Measurements from ENCODE around the gene ACACB.

ACACB gene

DNA sequence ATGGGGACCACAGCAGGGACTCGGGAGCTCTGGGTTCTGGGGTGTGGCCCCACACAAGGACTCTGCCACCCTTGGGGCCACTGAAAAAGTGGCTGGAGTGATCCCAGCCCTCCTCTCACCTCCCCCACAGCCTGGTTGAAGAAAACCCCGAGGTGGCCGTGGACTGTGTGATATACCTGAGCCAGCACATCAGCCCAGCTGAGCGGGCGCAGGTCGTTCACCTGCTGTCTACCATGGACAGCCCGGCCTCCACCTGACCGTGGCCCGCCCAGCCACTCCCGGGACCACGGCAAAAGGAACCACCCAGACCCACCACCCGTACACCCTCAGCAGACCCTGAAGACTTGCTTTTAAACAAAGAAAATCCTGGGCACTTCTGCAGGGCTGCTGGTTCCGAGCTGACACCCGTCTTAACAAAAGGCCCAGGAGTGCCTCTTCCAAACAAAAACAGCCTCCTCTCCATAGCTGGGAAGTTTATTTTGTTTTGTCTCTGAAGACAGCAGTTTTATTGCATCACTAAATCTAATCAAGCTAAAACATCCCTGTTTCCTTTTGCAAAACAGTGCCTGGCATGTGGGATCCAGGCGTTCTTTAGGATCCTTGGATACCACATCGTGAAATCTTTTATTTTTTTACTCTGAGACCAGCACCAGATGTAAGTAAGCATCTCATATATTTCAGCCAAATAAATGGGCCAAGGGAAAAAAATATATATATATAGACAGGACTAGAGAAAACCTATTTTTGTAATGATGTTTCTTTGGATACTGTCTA lies 149.9 kb downstream of the ACACB start:
- no peak overlapping the region for H3K4me3 ChIP-seq (ENCODE audit: low read depth, low read length)
- DNase-seq (ENCODE audit: low read depth): no peak

DNA sequence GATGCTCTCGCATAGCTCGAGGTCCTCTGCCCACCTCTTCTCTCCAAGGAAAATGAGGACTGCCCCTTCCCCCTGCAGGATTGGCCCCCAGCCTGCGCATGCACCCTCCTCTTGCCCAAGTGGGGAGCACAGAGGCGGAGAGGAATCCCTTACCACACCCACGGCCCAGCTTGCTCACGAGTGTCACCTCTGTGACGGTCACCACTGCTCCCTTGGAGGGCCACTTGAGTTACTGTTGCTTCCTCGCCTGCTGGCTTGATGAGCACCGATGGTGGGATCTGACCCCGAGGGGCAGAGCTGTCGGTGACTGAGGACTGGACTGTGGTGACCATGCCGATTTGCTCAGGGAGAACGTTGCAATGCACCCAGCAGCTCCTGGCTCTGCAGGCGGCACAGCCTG lies 151.0 kb downstream of the ACACB start:
- H3K4me3 ChIP-seq (ENCODE audit: low read depth, low read length): no peak overlapping the region
- DNase-seq (ENCODE audit: low read depth): no peak

DNA sequence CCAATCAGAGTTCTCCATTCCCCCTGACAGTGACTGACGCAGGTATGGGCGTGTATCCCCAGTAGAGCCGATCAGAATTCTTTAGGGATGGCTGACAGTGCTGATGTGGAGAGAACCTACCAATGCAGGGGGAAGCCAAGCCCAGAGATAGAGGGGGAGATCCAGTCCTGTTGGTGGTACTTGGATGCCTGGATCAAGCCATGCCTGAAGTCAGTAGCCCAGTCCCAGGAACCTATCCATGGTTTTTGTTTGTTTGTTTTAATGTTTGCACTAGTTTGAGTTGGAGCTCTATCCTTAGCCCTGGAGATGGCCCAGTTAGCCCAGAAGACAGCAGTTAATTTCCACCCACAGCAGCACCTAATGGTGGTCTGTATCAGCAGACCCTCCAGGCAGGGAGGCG lies 152.5 kb downstream of the ACACB start:
- DNase-seq (ENCODE audit: low read depth): no peak
- no peak overlapping the region for H3K4me3 ChIP-seq (ENCODE audit: low read depth, low read length)

DNA sequence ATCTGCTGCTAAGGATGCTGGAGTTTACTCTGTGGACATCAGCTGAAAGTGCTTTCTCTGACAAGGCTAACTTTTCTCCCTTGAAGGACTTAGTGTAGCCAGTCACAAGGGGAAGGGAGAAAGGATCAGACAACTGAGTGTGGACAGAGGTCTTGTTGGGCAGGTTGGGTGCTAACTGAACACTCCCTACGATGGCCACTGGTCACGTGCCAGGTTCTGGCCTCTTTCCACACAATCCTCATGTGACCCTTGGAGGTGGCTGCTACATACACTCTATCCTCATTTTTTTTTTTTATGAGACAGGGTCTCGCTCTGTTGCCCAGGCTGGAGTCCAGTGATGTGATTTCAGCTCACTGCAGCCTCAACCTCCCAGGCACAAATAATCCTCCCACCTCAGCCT lies 153.0 kb downstream of the ACACB start:
- DNase-seq (ENCODE audit: low read depth): no peak
- no peak overlapping the region for H3K4me3 ChIP-seq (ENCODE audit: low read depth, low read length)

DNA sequence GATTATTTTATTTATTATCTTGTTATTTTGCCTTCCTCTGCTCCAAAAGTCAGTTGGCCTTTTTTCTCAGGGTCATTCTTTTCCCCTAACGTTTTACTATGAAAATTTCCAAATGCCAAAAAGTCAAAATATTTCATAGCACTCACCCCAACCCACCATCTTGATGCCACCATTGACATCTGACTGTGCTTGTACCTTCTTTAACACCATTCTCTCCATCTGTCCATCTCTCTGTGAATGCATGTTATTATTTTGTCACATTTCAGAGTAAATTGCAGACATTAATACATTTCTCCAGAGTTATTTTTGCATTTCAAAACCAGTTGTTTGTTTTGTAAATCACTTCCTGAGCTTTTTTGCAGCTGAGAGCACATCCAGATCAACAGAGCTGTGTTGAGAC lies 154.1 kb downstream of the ACACB start:
- no peak for DNase-seq (ENCODE audit: low read depth)
- no peak overlapping the region for H3K4me3 ChIP-seq (ENCODE audit: low read depth, low read length)

DNA sequence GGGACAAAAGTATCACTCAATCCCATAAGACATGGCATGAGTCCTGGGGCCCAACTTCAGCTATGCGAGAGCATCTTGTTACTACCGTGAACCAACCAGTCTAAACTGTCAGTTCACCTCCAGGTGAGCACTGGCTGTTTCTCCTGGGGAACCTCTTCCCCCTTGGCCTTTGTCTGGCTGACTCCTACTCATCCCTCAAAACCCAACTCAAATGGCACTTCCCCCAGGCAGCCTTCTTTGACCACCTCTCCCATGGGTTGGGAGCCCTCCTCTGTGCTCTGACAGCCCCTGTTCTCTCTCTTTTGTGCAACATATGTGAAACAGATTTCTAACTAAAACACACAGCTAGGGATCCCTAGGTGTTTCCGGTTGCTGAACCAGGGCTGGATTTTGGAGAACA lies 155.0 kb downstream of the ACACB start:
- no peak for DNase-seq (ENCODE audit: low read depth)
- no peak overlapping the region for H3K4me3 ChIP-seq (ENCODE audit: low read depth, low read length)

DNA sequence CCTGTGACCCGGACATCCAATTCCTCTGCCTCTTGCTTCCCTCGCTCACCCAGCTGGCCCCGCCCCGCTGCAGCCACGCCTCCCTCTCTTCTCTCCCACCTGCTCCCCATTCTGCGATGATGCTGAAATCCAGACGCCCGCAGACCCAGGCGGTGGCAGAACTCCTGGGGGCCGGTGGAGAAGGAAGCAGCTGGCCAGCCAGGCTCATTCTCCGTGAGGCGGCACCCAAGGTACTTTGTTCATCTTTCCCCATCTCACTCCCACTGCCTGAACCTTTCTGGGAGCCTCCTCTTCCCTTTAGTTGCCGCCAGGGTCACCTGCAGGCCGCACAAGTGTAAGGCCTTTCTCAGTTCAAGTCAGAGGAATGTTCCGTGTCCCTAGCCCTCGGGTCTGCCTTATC lies 157.0 kb downstream of the ACACB start:
- H3K4me3 ChIP-seq (ENCODE audit: low read depth, low read length): no peak overlapping the region
- DNase-seq (ENCODE audit: low read depth): no peak

DNA sequence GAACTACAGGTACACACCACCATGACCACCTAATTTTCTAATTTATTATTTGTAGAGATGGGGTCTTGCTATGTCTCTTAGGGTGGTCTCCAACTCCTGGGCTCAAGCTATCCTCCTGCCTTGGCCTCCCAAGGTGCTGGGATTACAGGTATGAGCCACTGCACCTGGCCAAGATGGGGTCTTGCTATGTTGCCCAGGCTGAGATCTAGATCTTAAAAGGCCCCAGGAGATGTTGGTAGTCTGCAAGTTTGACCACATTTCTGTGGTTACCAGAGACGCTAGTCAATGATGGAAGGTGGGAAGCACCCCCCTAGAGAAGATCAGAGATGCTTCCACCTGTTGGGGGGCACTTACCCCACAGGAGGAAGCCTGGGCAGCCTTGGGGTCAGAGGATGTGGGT lies 158.0 kb downstream of the ACACB start:
- no peak overlapping the region for H3K4me3 ChIP-seq (ENCODE audit: low read depth, low read length)
- no peak for DNase-seq (ENCODE audit: low read depth)

DNA sequence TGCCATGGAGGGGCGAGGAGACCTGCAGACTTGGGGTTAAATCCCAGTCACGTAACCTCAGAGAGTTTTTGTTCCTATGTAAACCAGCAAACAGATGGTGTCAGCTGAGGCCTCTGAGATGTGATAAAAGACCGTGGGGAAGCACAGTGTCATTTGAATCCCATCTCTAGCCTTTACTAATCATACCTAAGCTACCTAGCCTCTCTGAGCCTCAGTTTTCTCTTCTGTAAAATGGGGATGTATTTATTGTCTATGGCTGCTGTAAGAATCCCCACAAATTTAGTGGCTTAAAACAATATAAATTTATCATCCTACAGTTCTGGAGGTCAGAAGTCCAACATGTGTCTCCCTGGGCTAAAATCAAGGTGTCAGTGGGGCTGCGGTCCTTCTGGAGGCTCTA lies 158.8 kb downstream of the ACACB start:
- H3K4me3 ChIP-seq (ENCODE audit: low read depth, low read length): no peak overlapping the region
- no peak for DNase-seq (ENCODE audit: low read depth)

DNA sequence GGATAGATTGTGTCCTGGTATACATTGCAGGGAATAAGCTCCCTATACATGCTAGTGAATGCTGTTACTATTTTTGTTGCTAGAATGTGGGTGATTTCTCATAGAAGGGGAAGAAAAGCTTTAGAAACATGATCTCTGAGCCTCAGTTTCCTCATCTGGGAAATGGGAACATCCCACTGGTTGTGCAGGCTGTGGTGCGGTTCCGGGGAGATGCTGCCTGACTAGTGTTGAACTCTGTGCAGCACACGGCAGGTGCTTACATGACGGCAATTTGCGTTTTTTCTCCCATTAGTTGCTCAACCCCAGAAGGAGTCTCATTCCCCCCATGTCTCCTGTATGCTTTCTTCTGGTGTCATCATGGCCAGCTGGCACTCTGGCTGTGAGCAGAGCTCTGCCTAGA lies 159.8 kb downstream of the ACACB start:
- no peak for DNase-seq (ENCODE audit: low read depth)
- H3K4me3 ChIP-seq (ENCODE audit: low read depth, low read length): no peak overlapping the region

DNA sequence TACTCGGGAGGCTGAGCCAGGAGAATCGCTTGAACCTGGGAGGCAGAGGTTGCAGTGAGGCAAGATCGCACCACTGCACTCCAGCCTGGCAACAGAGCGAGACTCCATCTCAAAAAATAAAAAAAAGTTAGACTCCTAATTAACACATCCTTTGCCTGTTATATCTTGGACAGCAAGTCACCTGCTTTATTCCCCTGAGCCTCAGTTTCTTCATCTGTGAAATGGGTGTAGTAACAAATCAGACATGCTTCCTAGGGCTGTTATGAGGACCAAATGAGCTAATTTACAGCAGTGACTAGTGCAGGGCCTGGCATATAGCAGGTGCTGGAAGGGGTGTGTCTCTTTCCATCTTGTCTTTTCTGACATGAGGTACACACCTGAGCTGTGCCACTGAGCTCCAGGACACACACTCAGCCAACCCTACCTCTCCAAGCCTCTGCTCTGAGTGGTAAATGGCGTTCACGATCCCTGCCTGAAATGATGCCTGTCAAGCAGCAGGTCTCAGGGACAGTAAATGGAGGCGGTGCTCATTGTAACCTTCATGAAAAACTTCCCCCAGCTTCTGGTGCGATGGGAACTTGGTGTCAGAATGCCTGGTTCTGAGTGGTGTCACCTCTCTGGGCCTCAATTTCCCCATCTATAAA lies 161.0 kb downstream of the ACACB start:
- DNase-seq (ENCODE audit: low read depth): no peak
- H3K4me3 ChIP-seq (ENCODE audit: low read depth, low read length): no peak overlapping the region

DNA sequence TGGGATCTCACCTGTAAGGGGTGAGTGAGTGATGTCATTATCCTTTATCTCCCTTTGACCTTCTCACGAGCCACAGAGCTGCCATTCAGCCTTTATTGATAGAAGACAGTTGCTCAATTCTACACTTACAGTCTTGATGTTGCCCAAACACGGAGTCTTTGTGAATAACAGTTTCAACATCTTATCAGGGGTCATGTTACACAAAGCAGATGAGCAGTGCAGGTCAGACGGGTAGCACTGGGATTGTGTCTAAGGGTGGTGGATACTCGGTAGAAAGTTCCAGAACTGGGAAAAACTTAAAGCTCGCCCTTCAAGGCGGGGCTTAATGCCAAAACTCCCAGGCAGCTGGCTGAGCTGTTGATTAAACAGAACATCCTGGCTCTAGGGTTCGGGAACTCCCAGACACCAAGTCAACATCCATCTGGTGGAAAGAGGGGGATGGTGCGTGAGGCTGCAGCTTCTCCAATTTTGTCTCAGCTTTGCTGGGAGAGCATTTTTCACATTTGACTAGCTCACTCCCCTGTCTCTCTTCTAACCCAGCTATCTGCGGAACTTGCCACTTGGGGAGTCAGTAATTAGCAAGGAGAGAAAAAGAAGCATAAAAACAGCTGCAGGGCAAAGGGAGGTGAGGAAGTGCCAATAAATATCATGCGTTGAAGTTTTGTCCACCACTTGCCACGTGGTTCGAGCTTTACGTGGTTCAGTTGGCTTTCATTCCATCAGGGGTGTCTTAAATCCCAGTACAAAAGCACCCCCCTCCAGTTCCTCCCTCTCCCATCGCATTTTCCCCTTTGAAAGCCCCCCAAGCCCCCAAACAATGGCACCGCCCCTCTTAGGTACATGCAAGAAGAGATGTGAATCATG lies 161.7 kb downstream of the ACACB start:
- DNase-seq (ENCODE audit: low read depth): no peak
- no peak overlapping the region for H3K4me3 ChIP-seq (ENCODE audit: low read depth, low read length)

DNA sequence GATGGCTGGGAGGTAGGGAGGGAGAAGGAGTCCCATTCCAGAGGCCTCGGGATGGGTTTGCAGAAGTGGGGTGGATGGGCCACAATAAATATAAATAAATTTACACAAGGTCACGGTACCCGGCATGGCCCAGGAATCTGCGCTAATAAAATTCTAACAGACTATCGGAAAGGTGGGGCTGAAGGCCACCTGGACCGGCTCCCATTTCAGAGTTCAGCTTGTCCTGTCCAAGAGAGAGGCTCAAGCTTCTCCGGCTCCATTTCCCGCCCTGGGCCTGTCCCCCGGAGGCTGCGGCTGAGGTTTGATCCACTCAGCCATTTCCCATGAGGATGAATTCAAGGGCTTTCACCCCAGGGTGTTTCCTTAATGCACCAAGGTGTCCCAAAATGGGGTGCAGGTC lies 162.5 kb downstream of the ACACB start:
- no peak overlapping the region for H3K4me3 ChIP-seq (ENCODE audit: low read depth, low read length)
- no peak for DNase-seq (ENCODE audit: low read depth)

DNA sequence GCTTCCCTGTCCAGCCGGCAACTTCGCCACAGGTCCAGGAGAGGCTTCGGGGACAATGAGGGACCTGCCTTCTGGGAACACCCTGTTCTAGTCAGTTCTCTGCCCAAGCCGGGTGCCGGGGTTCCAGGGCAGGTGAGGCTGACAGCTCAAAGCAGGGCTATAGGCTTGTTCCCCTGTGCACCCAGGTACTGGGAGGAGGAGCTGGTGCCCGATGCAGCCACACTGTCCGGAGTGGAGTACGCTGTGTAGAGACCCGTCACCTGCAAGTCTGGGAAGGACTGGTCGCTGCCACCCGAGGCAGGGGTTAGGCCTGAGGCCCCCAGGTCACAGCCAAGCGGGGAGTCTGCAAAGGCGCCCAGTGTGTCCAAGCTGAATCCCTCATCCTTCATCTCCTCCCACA lies 163.1 kb downstream of the ACACB start:
- H3K4me3 ChIP-seq (ENCODE audit: low read depth, low read length): no peak overlapping the region

DNA sequence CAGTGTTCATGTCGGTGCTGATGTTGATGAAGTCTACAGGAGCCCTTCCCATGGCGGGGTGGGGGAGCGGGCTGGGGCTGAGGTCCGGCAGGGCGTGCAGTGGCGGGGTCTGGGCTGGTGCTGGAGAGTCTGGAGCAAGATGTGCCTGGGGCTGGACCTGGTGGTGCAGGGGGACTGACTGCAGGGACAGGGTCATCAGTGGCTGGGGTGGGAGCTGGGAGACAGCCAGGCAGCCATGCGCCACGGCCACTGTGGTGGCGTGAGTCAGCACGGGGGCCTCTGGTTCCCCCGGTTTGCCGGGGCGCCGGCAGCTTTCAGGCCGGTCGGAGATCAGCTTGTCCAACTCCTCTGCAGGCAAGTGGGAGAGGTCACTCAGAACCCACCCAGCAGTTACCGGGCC lies 165.1 kb downstream of the ACACB start:
- no peak overlapping the region for H3K4me3 ChIP-seq (ENCODE audit: low read depth, low read length)
- DNase-seq (ENCODE audit: low read depth): no peak

More for the DNA sequence above, 163.1 kb downstream of the ACACB start:
- no peak for DNase-seq (ENCODE audit: low read depth)

DNA sequence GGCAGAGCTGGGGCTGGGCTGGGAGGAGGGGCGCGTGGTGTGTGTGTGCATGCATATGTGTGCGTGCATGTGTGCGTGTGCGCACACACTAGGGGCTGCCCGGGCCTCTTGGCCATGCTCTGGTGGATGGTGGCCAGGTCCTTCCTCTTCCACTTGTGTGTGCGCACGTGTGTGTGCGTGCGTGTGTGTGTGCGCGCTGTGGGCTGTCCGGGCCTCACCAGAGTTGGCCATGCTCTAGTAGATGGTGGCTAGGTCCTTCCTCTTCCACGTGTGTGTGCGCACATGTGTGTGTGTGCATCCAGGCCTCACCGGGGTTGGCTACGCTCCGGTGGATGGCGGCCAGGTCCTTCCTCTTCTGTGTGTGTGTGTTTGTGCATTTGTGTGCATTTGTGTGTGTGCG lies 168.0 kb downstream of the ACACB start:
- DNase-seq (ENCODE audit: low read depth): no peak
- no peak overlapping the region for H3K4me3 ChIP-seq (ENCODE audit: low read depth, low read length)

DNA sequence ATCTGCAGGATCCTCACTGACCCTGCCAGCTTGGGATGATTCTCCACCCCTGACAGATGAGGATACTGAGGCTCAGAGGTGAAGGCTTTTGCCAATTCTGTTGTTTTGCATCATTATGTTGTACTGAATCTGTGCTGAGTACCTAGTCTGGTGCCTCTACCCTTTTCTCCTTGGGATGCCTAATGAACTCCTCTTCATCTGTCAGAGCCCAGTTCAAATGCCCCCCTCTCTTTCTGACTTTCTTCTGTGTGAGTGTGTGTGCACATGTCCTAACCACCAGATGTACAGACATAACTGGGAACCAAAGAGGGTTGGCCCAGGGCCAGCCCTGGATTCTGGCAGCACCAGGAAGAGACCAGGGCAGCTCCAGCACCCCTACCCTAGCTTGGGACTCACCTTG lies 169.9 kb downstream of the ACACB start:
- DNase-seq (ENCODE audit: low read depth): no peak
- no peak overlapping the region for H3K4me3 ChIP-seq (ENCODE audit: low read depth, low read length)

DNA sequence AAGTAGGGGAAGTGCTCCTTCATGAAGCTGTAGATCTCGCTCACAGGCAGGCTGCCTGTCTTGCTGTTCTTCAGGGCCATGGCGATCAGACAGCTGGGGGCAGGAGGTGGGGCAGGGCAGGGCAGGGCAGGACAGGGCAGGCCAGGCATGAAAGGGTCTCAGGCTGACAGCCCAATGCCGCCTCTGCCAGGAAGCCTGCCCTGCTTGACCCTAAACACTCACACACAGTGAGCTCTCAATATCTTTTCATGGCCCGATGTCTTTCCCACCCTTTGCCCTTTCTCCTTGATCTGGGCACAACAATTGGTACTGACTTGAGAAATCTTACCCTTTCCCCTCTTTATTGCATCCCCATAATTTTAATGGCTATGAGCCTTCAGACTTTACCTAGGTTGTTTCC lies 170.3 kb downstream of the ACACB start:
- no peak for DNase-seq (ENCODE audit: low read depth)
- no peak overlapping the region for H3K4me3 ChIP-seq (ENCODE audit: low read depth, low read length)

DNA sequence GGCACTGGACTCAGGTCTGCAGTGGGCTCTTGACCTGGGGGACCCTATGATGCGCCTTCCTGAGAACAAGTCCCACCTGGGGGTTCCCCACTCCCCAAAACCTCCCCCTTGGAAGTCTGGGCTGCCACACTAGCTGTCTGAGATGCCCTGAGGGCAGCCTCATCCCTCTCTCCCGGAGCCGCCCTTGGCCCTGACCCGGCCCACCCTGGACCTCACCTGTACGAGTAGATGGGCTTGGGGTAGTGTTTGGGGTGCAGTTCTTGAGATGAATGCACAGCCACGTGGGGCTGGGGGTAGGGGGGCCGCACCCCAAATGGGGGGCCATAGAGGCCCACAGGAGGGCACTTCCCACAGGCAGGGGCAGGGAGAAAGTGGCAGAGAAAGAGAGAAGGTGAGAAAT lies 170.8 kb downstream of the ACACB start:
- no peak for DNase-seq (ENCODE audit: low read depth)

DNA sequence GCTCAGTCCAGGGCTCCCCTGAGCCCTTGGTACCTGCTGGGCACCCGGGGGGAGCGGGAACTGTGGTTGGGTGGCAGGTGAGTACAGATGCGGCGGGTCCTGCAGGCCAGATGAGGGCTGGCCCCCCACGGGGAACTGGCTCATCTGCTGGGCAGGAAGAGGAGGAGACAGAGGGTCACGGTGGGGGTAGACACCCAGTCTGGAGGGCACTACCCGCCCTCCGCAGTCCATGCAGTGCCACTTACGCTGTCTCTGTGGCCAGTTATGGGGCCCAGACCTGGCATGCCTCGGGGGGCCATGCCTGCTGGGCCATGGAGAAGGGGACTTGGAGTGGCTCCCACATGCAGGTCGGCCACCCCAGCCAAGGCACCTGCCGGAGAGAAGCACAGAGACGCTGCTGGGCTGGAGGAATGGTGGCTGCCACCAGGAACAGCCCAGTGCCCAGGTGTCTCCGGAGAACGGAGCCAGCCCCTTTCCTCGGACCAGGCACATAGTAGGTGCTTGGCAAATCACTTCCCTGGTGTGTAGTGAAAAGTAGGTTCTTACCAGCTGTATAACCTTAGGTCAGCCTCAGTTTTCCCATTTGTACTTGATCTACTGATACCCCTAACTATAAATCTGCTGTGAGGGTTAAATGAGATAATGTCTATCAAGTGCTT lies 171.6 kb downstream of the ACACB start:
- no peak for DNase-seq (ENCODE audit: low read depth)
- H3K4me3 ChIP-seq (ENCODE audit: low read depth, low read length): no peak overlapping the region

More for the DNA sequence above, 170.8 kb downstream of the ACACB start:
- no peak overlapping the region for H3K4me3 ChIP-seq (ENCODE audit: low read depth, low read length)

Data from skeletal muscle cell (primary cell).